GM18907 (cell line): ENCODE measurements around the gene TMUB1.

ENCODE experiments used
- ATAC-seq: cut with Tn5 transposase; IDR thresholded peaks from one replicate; pipeline ENCODE4 v1.9.1; 2021; ENCODE audit warnings: mild to moderate bottlenecking, moderate library complexity; ENCODE audit not compliant: unreplicated experiment

TMUB1 gene

DNA sequence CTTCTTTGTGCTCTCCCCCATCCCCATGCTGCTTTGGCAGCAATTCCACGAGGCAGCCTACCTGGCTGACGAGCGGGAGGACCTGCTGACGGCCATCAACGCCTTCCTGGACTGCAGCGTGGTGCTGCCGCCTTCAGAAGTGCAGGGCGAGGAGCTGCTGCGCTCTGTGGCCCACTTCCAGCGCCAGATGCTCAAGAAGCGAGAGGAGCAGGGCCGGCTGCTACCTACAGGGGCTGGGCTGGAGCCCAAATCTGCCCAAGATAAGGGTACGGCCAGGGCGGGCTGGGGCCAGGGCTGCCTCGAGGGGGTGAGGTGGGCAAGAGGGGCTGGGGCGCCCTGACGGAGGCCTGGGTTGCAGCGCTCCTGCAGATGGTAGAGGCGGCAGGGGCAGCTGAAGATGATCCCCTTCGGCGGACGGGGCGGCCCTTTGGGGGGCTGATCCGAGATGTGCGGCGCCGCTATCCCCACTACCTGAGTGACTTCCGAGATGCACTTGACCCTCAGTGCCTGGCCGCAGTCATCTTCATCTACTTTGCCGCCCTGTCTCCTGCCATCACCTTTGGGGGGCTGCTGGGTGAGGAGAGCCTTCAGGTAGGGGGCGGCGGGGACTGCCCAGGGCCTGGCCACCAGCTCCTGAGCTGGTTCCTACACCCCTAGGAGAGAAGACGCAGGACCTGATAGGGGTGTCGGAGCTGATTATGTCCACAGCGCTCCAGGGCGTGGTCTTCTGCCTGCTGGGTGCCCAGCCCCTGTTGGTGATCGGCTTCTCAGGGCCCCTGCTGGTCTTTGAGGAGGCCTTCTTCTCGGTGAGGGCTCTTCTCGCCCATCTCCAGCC lies 12.0 kb downstream of the TMUB1 start:
- ATAC-seq: no peak

DNA sequence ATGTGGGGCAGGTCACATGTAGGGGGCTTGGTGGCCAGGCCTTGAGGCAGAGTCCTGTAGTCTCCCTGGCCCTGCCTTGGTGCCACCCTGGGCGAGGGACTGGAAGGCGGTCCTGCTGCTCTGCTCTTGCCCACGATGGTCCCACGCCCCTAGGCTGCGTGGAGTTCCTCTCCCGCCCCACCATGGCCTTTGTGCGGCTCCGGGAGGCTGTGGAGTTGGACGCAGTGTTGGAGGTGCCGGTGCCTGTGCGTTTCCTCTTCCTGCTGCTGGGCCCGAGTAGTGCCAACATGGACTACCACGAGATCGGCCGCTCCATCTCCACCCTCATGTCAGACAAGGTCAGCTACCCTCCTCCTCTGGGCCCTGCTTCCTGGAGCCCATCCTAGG lies 12.7 kb downstream of the TMUB1 start:
- ATAC-seq: no peak

DNA sequence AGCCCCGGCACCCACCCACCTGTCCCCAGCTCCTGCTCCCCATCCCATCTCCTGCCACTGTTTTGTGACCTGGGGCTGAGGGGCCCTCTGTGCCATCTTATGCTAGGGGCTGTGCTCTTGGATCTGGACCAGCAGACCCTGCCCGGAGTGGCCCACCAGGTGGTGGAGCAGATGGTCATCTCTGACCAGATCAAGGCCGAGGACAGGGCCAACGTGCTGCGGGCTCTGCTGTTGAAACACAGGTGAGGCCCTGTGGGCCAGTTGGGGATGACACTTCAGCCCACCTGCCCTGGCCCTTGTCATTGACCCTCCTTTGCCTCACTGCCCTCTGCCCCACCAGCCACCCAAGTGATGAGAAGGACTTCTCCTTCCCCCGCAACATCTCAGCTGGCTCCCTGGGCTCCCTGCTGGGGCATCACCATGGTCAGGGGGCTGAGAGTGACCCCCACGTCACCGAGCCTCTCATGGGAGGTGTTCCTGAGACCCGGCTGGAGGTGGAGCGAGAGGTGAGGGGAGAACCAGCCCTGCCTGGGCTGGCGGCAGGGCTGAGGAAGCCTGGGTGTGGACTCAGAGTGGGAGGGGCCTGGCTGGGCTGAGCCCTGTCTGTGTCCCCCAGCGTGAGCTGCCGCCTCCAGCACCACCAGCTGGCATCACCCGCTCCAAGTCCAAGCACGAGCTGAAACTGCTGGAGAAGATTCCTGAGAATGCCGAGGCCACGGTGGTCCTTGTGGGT lies 13.3 kb downstream of the TMUB1 start:
- ATAC-seq: no peak

DNA sequence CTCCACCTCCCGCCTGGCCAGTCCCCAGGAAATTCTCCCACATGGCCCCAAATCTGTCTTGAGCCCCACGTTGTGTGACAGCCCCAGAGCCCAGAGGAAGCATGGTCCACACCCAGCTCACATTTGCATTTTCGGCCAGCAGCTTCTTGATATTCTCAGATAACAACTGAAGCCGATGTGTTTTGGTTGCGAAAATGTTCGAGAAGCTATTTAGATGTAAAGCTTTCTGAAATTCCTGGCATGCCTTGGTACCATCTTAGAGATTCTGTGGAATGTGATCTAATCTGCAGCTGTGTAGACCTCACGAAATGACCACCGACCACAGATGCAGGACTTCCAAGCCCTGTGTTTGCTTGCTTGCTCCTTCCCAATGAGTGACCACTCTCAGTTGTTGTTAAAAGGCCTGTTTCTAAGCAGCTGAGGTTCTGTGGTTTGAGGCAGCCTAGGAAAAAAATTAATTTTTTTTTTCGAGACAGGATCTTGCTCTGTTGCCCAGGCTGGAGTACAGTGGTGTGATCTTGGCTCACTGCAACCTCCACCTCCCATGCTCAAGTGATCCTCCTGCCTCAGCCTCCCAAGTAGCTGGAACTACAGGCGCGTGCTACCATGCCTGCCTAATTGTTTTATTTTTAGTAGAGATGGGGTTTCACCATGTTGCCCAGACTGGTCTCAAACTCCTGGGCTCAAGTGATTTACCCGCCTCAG lies 15.1 kb downstream of the TMUB1 start:
- no peak for ATAC-seq

DNA sequence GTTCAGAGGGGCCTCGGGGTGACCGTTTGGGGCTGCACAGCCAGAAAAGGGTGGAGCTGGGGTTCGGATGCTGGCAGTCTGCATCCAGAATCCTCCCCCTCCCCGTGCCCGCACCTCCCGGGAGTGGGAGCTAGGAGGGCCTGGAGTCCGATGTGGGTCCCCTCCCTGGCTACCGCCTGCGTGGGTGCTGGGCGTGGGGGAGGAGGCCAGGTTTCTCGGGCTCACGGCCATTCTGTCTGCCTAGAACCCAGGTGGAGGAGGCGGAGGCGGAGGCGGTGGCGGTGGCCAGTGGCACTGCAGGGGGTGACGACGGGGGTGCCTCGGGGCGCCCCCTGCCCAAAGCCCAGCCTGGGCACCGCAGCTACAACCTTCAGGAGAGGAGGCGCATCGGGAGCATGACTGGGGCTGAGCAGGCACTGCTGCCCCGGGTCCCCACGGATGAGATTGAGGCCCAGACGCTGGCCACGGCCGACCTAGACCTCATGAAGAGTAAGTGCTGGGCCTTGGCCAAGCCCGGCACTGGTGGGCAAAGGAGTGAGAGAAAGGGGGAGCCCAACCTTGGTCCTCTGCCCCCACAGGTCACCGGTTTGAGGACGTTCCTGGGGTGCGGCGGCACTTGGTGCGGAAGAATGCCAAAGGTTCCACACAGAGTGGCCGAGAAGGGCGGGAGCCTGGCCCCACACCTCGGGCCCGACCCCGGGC lies 16.9 kb downstream of the TMUB1 start:
- no peak for ATAC-seq

DNA sequence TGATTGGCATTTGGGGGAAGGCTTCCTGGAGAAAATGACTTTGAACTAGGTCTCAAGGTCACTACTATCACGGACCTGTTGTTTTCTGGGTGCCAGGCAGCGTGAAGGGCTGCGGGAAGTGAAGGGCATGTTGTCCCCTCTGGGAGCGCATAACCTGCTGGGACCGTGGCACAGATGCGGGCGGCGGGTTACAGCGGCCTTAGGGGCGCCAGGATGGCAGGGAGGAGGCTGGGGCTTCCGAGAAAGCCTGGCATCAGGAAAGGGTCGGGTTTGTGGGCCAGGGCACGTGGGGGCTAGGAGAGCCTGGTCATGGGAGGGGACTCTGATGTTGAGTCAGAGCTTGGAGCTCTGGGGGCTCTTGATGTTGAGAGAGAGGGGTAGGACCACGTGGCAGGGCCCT lies 17.8 kb downstream of the TMUB1 start:
- no peak for ATAC-seq

DNA sequence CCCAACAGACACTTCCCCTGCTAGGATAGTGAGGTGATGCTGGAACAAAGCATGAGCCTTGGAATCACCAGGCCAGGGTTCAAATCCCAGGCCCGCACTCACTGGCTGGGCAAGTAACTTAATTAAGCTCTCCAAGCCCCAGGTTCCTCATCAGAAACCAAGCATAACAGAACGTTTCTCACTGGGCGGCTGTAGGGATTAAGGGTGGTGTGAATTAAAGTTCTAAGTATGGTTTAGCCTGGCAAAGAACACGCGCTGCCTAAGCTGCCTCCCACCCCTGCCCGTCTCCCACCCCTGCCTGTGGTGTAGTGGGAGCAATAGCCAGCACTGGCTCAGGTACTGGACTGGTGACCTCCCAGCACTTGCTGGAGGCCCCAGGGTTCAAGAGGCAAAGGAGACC lies 18.3 kb downstream of the TMUB1 start:
- ATAC-seq: no peak

- no peak for ATAC-seq
These were observed 18.8 kb downstream of the TMUB1 start for GRCh38 chr7:151064454-151064853.

GRCh38 chr7:151063212-151063561 lies 20.1 kb downstream of the TMUB1 start:
- no peak for ATAC-seq

- ATAC-seq: no peak
These were observed 20.7 kb downstream of the TMUB1 start for GRCh38 chr7:151062399-151063211.

DNA sequence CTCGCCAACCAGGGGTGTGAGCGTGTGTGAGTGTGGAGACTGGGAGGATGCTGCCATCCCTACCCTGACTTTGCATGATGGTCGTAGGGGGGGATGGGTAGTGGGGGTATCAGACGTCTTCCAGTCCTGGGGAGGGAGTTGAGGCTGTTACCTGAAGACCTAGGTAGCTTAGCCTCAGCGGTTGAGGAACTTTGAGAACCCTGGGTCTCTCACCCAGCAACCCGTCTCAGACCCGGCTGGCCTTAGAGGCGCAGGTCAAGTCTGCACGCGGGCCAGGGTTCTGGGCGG lies 21.2 kb downstream of the TMUB1 start:
- ATAC-seq: no peak

DNA sequence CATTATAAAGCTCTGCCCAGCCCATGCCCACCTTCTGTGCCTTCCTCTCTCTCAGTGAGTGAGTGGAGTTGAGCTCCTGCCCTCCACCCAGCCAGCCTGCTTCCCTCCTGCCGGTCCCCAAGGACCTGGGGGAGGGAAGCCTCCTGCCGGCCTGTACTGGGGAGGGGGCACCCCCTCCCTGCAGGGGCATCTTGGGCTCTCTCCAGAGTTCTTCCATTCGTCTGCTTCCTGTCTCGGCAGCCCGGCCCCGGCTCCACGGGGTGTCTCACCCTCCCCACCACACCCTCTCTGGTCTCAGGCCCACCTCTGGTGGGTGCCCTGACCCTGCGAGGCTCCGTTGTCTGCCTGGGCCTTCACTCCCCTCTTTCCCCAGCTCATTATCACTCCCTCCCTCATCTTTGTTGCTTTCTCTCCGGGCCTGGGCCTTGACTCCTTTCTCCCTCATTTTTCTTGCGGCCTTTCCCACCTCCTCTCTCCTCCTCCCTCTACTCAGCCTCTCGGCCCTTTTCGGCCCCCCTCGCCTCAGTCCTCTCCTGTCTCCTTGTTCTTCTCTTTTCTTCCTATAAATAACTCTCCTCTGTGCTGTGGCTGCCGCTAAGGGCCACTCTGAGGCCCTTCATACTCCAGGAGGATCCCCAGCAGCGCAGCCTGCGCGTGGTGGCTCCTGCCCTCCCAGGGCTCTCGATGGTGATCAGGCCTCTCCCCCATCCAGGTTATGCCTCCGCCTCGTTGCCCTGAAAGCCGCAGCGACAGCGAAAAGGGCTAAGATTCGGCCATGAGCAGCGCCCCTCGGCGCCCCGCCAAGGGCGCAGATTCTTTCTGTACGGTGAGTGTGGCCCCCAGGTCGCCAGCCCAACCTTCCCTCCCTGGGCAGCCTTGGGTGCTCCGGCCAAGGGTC lies 21.8 kb downstream of the TMUB1 start:
- ATAC-seq: no peak

- ATAC-seq: no peak
These were observed 22.7 kb downstream of the TMUB1 start for GRCh38 chr7:151060416-151061212.

GRCh38 chr7:151060113-151060415 lies 23.2 kb downstream of the TMUB1 start:
- no peak for ATAC-seq

GRCh38 chr7:151059367-151060112 lies 23.8 kb downstream of the TMUB1 start, which contains the start of gene SLC4A2:
TSS of gene SLC4A2 (plus strand) at chr7:151059589. CDS start at chr7:151061988, 2,399 bp downstream.
- peak; percentile 30 for ATAC-seq

- no peak for ATAC-seq
These were observed 24.4 kb downstream of the TMUB1 start for GRCh38 chr7:151058781-151059366.

- peak; percentile 90 for ATAC-seq
These were observed 25.1 kb downstream of the TMUB1 start for GRCh38 chr7:151057989-151058780.
